ENCODE results near the gene DNAJC30.

DNA sequence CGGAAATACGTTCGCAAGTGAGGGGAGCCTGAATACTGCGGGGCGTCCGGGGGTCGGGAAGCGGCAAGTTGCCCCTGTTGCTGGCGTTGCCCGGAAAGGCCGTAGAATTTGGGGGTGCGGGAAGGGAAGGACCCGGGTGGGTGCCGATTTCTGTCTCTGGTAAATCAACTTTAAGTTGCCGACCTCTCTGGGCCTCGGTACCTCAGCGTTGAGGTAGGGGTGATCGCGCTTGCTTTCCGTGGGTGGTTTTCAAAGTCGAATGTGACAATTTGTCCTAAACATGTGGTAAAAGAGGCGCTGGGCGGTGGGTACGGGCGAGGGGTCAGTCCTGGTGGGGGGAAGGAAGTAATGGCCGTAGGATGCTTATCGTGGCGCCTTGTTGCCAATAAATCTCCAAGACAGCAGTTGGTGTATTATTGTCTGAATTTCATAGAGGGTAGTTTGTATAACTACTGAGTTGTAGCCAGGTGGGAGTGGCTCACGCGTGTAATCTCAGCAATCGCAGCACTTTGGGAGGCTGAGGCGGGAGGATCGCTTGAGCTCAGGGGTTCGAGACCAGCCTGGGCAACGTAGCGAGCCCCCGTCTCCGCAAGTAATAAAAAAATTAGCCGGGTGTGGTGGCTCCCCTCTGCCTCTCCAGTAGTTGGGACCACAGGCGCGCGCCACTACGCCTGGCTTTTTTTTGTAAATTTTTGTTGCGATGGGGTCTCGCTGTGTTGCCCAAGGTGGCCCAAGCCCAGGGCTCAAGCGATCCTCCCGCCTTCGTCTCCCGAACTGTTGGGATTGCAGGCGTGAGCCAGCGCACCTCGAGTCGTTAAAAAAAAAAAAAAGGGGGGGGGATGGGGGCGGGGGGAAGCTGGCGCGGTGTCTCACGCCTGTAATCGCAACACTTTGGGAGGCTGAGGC lies 788 bp upstream of the DNAJC30 start:
- TF ChIP-seq, protein P1, sequence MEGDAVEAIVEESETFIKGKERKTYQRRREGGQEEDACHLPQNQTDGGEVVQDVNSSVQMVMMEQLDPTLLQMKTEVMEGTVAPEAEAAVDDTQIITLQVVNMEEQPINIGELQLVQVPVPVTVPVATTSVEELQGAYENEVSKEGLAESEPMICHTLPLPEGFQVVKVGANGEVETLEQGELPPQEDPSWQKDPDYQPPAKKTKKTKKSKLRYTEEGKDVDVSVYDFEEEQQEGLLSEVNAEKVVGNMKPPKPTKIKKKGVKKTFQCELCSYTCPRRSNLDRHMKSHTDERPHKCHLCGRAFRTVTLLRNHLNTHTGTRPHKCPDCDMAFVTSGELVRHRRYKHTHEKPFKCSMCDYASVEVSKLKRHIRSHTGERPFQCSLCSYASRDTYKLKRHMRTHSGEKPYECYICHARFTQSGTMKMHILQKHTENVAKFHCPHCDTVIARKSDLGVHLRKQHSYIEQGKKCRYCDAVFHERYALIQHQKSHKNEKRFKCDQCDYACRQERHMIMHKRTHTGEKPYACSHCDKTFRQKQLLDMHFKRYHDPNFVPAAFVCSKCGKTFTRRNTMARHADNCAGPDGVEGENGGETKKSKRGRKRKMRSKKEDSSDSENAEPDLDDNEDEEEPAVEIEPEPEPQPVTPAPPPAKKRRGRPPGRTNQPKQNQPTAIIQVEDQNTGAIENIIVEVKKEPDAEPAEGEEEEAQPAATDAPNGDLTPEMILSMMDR (IDR thresholded peaks at IDR 0.05; ENCODE audit: control extremely low read depth in 1 of 3, insufficient read depth in 1 of 3, low read depth in 1 of 3, low read length in 3 of 3) = no peak
- no peak; a peak in 1 of 4 replicates for TF ChIP-seq SIN3A (conservative IDR thresholded peaks at IDR 0.05 in 1 of 2, IDR thresholded peaks at IDR 0.05 in 1 of 2; ENCODE audit: low read depth in 1 of 2, low read length in 2 of 2)
- no peak for TF ChIP-seq RAD21 (IDR thresholded peaks at IDR 0.05 in 1 of 2, conservative IDR thresholded peaks at IDR 0.05 in 1 of 2; ENCODE audit: low read depth in 2 of 2, low read length in 2 of 2)
- no peak for TF ChIP-seq POLR2AphosphoS5 (IDR thresholded peaks at IDR 0.05; ENCODE audit: low read depth, low read length)
- TF ChIP-seq NANOG (IDR thresholded peaks at IDR 0.05; ENCODE audit: insufficient read depth, low read depth, low read length, poor library complexity, severe bottlenecking) = no peak
- TF ChIP-seq RFX5 (IDR thresholded peaks at IDR 0.05; ENCODE audit: borderline replicate concordance, low read depth, low read length) = no peak
- TF ChIP-seq SAP30 (IDR thresholded peaks at IDR 0.05; ENCODE audit: insufficient read depth, insufficient replicate concordance, low read length) = peak; percentile 83
- no peak for TF ChIP-seq POLR2A (IDR thresholded peaks at IDR 0.05; ENCODE audit: control extremely low read depth in 1 of 2, low read depth in 2 of 2, low read length in 2 of 2)
- TF ChIP-seq TBP (IDR thresholded peaks at IDR 0.05; ENCODE audit: low read depth, low read length) = no peak
- TF ChIP-seq EZH2 (IDR thresholded peaks at IDR 0.05; ENCODE audit: low read depth, low read length, severe bottlenecking) = no peak
- TF ChIP-seq TEAD4 (IDR thresholded peaks at IDR 0.05; ENCODE audit: low read depth, low read length) = no peak
- no peak for TF ChIP-seq GABPA (IDR thresholded peaks at IDR 0.05; ENCODE audit: borderline replicate concordance, insufficient read depth, low read length)
- no peak for TF ChIP-seq SP2 (IDR thresholded peaks at IDR 0.05; ENCODE audit: low read length)
